ENCODE measurements around the gene DAZ4.
"Not testable (repeated sequence)": the region's sequence is repeated elsewhere in the genome, so short reads cannot be mapped to it uniquely, and the experiment has no call there.

The DAZ4 gene, protein sequence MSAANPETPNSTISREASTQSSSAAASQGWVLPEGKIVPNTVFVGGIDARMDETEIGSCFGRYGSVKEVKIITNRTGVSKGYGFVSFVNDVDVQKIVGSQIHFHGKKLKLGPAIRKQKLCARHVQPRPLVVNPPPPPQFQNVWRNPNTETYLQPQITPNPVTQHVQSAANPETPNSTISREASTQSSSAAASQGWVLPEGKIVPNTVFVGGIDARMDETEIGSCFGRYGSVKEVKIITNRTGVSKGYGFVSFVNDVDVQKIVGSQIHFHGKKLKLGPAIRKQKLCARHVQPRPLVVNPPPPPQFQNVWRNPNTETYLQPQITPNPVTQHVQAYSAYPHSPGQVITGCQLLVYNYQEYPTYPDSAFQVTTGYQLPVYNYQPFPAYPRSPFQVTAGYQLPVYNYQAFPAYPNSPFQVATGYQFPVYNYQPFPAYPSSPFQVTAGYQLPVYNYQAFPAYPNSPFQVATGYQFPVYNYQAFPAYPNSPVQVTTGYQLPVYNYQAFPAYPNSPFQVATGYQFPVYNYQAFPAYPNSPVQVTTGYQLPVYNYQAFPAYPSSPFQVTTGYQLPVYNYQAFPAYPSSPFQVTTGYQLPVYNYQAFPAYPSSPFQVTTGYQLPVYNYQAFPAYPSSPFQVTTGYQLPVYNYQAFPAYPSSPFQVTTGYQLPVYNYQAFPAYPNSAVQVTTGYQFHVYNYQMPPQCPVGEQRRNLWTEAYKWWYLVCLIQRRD

GRCh38 chrY:24833619-24834018 is at the start of gene DAZ4:
Gene DAZ4, plus strand, starts transcription at chrY:24833919. Its CDS starts 208 bp downstream, at chrY:24834127.
- not testable (repeated sequence) for DNase-seq (ENCODE audit: low read depth)

DNA sequence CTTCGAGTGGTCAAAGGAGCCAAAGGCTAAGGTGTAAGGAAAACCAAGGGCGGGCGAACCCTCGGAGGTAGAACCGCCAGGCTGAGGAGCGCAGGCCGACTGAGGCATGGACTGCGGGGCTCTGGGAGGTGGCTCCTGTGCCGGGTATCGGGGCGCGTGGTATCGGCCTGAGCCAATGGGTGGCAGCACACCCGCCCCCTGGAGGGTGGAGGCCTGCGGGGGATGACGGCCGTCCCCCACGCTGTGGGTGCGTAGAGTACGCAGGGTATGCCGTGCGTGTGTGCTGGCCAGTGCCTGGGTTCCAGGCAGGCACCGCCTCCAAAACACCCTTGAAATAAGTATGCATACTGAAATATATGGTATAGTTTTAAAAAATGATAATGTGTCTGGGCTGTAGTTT is 20.4 kb upstream of the DAZ4 start, which contains the start of gene DAZ3:
Gene DAZ3 (minus strand): TSS at position 101 of the 400 bp plus-strand sequence. CDS start 208 bp downstream, outside the sequence.
- DNase-seq (ENCODE audit: low read depth) = not testable (repeated sequence)

- not testable (repeated sequence) for DNase-seq (ENCODE audit: low read depth)
Measured at GRCh38 chrY:24821836-24822235, 11.9 kb upstream of the DAZ4 start.

GRCh38 chrY:24824184-24824879 is 9.4 kb upstream of the DAZ4 start:
- not testable (repeated sequence) for DNase-seq (ENCODE audit: low read depth)

GRCh38 chrY:24825069-24825468 is 8.7 kb upstream of the DAZ4 start:
- not testable (repeated sequence) for DNase-seq (ENCODE audit: low read depth)
